HepG2 (cell line): Measurements from ENCODE around the gene SLC35E4. TPM values are rescaled to one million over a fixed set of nuclear protein-coding genes. Genes with fewer than 3 reads are reported as not detected.

Experiments
- AGO1 ChIP-seq: fragments of 200-400 bp; formaldehyde crosslinking; IDR thresholded peaks from 2 replicates; pipeline ENCODE4 v1.6.1; 2017; ENCODE audit warnings: mild to moderate bottlenecking, low read depth, low read length, moderate library complexity; ENCODE audit not compliant: poor library complexity, severe bottlenecking
- CBX5 ChIP-seq: sonication (generic); formaldehyde crosslinking; IDR thresholded peaks from 2 replicates; pipeline ENCODE4 v1.4.0; 2020; ENCODE audit warnings: missing genetic modification reagents, borderline replicate concordance
- E2F1 ChIP-seq: sonication (generic); formaldehyde crosslinking; IDR thresholded peaks from 2 replicates; pipeline ENCODE4 v1.5.0; 2020; ENCODE audit warnings: missing genetic modification reagents
- GABPB1 ChIP-seq: IDR thresholded peaks from 2 replicates; pipeline ENCODE4 v1.6.1; 2016; ENCODE audit warnings: mild to moderate bottlenecking, missing genetic modification reagents, moderate library complexity, missing compliant biosample characterization
- GMEB1 ChIP-seq: sonication (generic); formaldehyde crosslinking; IDR thresholded peaks from 2 replicates; pipeline ENCODE4 v1.5.1; 2020; ENCODE audit warnings: missing genetic modification reagents, mild to moderate bottlenecking, borderline replicate concordance
- GZF1 ChIP-seq: sonication (generic); formaldehyde crosslinking; IDR thresholded peaks from 2 replicates; pipeline ENCODE4 v1.5.1; 2020; ENCODE audit warnings: mild to moderate bottlenecking, missing genetic modification reagents
- HMGXB4 ChIP-seq, 2 experiments: sonication (generic) in 1 of 2; formaldehyde crosslinking in 1 of 2; IDR thresholded peaks; 2 replicates each; pipeline versions ENCODE4 v1.4.0 to v1.6.1; 2018 to 2020; ENCODE audit warnings: missing genetic modification reagents in 2 of 2, borderline replicate concordance in 1 of 2, low read depth in 1 of 2, mild to moderate bottlenecking in 1 of 2, missing biosample characterization in 1 of 2
- HOMEZ ChIP-seq: IDR thresholded peaks from 2 replicates; pipeline ENCODE4 v1.6.1; 2016; ENCODE audit warnings: low read depth
- ISL2 ChIP-seq: sonication (generic); formaldehyde crosslinking; IDR thresholded peaks from 2 replicates; pipeline ENCODE4 v1.5.0; 2020; ENCODE audit warnings: missing genetic modification reagents
- JDP2 ChIP-seq: sonication (generic); formaldehyde crosslinking; IDR thresholded peaks from 2 replicates; pipeline ENCODE4 v1.8.1; 2022; ENCODE audit warnings: missing genetic modification reagents, borderline replicate concordance
- TBL1XR1 ChIP-seq: fragments of 150-350 bp; IDR thresholded peaks from 2 replicates; pipeline ENCODE4 v1.6.1; 2014; ENCODE audit warnings: borderline replicate concordance, low read length; ENCODE audit not compliant: partially characterized antibody
- ZFX ChIP-seq: sonication (generic); formaldehyde crosslinking; IDR thresholded peaks from 2 replicates; pipeline ENCODE4 v1.4.0; 2020; ENCODE audit warnings: mild to moderate bottlenecking, low read depth, missing genetic modification reagents, moderate library complexity
- ZNF10 ChIP-seq: sonication (generic); formaldehyde crosslinking; IDR thresholded peaks from 2 replicates; pipeline ENCODE4 v1.4.0; 2020; ENCODE audit warnings: mild to moderate bottlenecking, low read depth, missing genetic modification reagents, borderline replicate concordance
- ZNF121 ChIP-seq: sonication (generic); formaldehyde crosslinking; IDR thresholded peaks from 2 replicates; pipeline ENCODE4 v1.5.0; 2020; ENCODE audit warnings: mild to moderate bottlenecking, missing genetic modification reagents
- ZNF549 ChIP-seq: sonication (generic); formaldehyde crosslinking; IDR thresholded peaks from 2 replicates; pipeline ENCODE4 v1.5.0; 2020; ENCODE audit warnings: missing genetic modification reagents
- ZNF644 ChIP-seq: IDR thresholded peaks from 2 replicates; pipeline ENCODE4 v1.6.1; 2016; ENCODE audit warnings: low read depth
- ZNF7 ChIP-seq: IDR thresholded peaks from 2 replicates; pipeline ENCODE4 v1.6.1; 2016; ENCODE audit warnings: missing biosample characterization, missing genetic modification reagents
- ZNF710 ChIP-seq: sonication (generic); formaldehyde crosslinking; IDR thresholded peaks from 2 replicates; pipeline ENCODE4 v1.5.0; 2020; ENCODE audit warnings: mild to moderate bottlenecking, missing genetic modification reagents, borderline replicate concordance
- ZNF761 ChIP-seq: sonication (generic); formaldehyde crosslinking; conservative IDR thresholded peaks from 2 replicates; pipeline ENCODE4 v1.4.0; 2020; ENCODE audit warnings: mild to moderate bottlenecking, missing genetic modification reagents
- ZNF839 ChIP-seq: sonication (generic); formaldehyde crosslinking; IDR thresholded peaks from 2 replicates; pipeline ENCODE4 v1.4.0; 2020; ENCODE audit warnings: missing genetic modification reagents, mild to moderate bottlenecking, borderline replicate concordance
- polyA plus RNA-seq, 8 experiments: library from polyadenylated mRNA; depleted of rRNA in 3 of 8; stranded (reverse) in 7 of 8; unstranded in 1 of 8; fragments of >200 nt; fragmentation: Illumina TruSeq in 4 of 8; extraction: Trizol in 4 of 8; gene quantifications; 2 replicates each; pipeline versions ENCODE4 v1.2.1 to v1.2.3, GENCODE V29; 2011 to 2016; ENCODE audit warnings: low read depth in 4 of 8, missing spikeins in 1 of 8, mixed read lengths in 1 of 8; ENCODE audit not compliant: insufficient read depth in 1 of 8
- total RNA-seq, 5 experiments: library from RNA; depleted of rRNA; stranded (reverse); fragments of >200 nt; fragmentation: Illumina TruSeq; extraction: Trizol; gene quantifications; 2 replicates each; pipeline ENCODE4 v1.2.3, GENCODE V29; 2016; ENCODE audit warnings: low read depth in 1 of 5

The SLC35E4 gene
- total and polyA plus RNA-seq, 2 of the 13 experiments (the other 11 are each of a cell fraction or from before 2014, with no cell fraction given) = 0.07 to 0.15 TPM

- TF ChIP-seq ZNF10 (no peak), ZNF761 (CRISPR knock-in tag) (no peak), E2F1 (CRISPR knock-in tag) (no peak), ZFX (no peak), ISL2 (CRISPR knock-in tag) (no peak), JDP2 (no peak), HMGXB4 (CRISPR knock-in tag; IDR thresholded peaks at IDR 0.05; ENCODE audit: borderline replicate concordance in 1 of 2, low read depth in 1 of 2) (no peak), ZNF644 (no peak), TBL1XR1 (no peak), GZF1 (no peak), ZNF710 (CRISPR knock-in tag) (no peak), ZNF549 (CRISPR knock-in tag) (no peak), CBX5 (CRISPR knock-in tag) (no peak), HOMEZ (CRISPR knock-in tag) (no peak), AGO1 (no peak), ZNF839 (0 out of 2 replicates have a peak, but pooled peaks have one; percentile 13), GMEB1 (CRISPR knock-in tag) (no peak), GABPB1 (CRISPR knock-in tag) (peak; percentile 39; the same call in 1 of the 2 replicates), ZNF7 (CRISPR knock-in tag) (no peak), ZNF121 (CRISPR knock-in tag) (no peak)
Measured at GRCh38 chr22:30635273-30636225, at the start of gene SLC35E4 (continued).
